K562 (cell line): Measurements from ENCODE around the gene BRF1. TPM values are rescaled to one million over a fixed set of nuclear protein-coding genes. Genes with fewer than 3 reads are reported as not detected.

Experiments
- ATAC-seq: fragments of 200-7000 bp; cut with Tn5 transposase; 3 replicates; pipeline ENCODE4 v1.9.1; 2020; ENCODE audit warnings: moderate library complexity
- BruUV-seq: library from RNA; stranded (reverse); fragments of 400-500 nt; replicated peaks from 2 replicates; lab custom pipeline; 2021; lab: Mats Ljungman, UMichigan
- CTCF ChIA-PET: fragments of 300-600 bp; formaldehyde crosslinking; extraction: SDS; loops from one replicate; lab custom pipeline; 2021; ENCODE audit warnings: low intra/inter-chr PET ratio; lab: Yijun Ruan, JAX
- POLR2A ChIA-PET: fragments of 300-600, 350-650 bp; sonication (Branson Sonifier 250); formaldehyde crosslinking; extraction: SDS; loops from one replicate; lab custom pipeline; 2021; ENCODE audit warnings: antibody characterized with exemption, inconsistent platforms; lab: Yijun Ruan, JAX
- DNase-seq, 4 experiments: peaks; one replicate each; pipeline versions ENCODE4 v3.0.0 to v3.0.0-alpha.2; 2011 to 2018; ENCODE audit warnings: low spot score in 3 of 4, mixed read lengths in 3 of 4; ENCODE audit errors: extremely low read depth in 1 of 4
- FAIRE-seq: peaks from 2 replicates; lab custom pipeline; 2011; peaks lifted over from hg19 to GRCh38; lab: Jason Lieb, UNC
- H2AFZ ChIP-seq: 2 replicates; pipeline ENCODE4 v1.6.0; 2011; ENCODE audit warnings: low read depth, low read length, control low read depth, inconsistent platforms
- H3K27ac ChIP-seq: fragments of 200-600 bp; 3 replicates; pipeline ENCODE4 v1.8.0; 2011; ENCODE audit warnings: low read depth, mild to moderate bottlenecking, control low read depth, inconsistent platforms, low read length, moderate library complexity, mixed read lengths; ENCODE audit errors: extremely low read depth
- H3K27me3 ChIP-seq, 2 experiments: fragments of 300-600 bp in 1 of 2; 2 replicates in 1 of 2; 3 replicates in 1 of 2; pipeline versions ENCODE4 v1.6.0 to v1.8.0; 2011; ENCODE audit warnings: inconsistent platforms in 2 of 2, low read length in 2 of 2, mild to moderate bottlenecking in 1 of 2, mixed read lengths in 1 of 2, moderate library complexity in 1 of 2; ENCODE audit not compliant: control insufficient read depth in 2 of 2, insufficient read depth in 2 of 2
- H3K36me3 ChIP-seq: fragments of 300-600 bp; 3 replicates; pipeline ENCODE4 v1.8.0; 2011; ENCODE audit warnings: mild to moderate bottlenecking, low read length, inconsistent platforms; ENCODE audit not compliant: control insufficient read depth, insufficient read depth
- H3K4me1 ChIP-seq, 2 experiments: fragments of 200-600 bp in 1 of 2; replicated peaks in 1 of 2; 2 replicates in 1 of 2; 3 replicates in 1 of 2; pipeline versions ENCODE4 v1.5.1 to v1.8.0; 2011; ENCODE audit warnings: inconsistent platforms in 2 of 2, low read length in 2 of 2, mild to moderate bottlenecking in 1 of 2, mixed read lengths in 1 of 2, moderate library complexity in 1 of 2; ENCODE audit not compliant: control insufficient read depth in 2 of 2, insufficient read depth in 2 of 2
- H3K4me2 ChIP-seq: 2 replicates; pipeline ENCODE4 v1.6.1; 2011; ENCODE audit warnings: low read length, control low read depth, inconsistent platforms, mixed read lengths; ENCODE audit not compliant: insufficient read depth
- H3K4me3 ChIP-seq: fragments of 200-600 bp; sonication (generic), shearing (Covaris generic); 2 replicates; pipeline ENCODE4 v1.5.1; 2016; ENCODE audit warnings: control low read depth, inconsistent platforms
- H3K79me2 ChIP-seq: fragments of 200-600 bp; 3 replicates; pipeline ENCODE4 v1.8.0; 2011; ENCODE audit warnings: low read length, inconsistent platforms; ENCODE audit not compliant: control insufficient read depth, insufficient read depth
- H3K9ac ChIP-seq, 2 experiments: 2 replicates each; pipeline versions ENCODE4 v1.6.0 to v1.6.1; 2011; ENCODE audit warnings: low read depth in 2 of 2, low read length in 2 of 2, control low read depth in 1 of 2, inconsistent platforms in 1 of 2, mild to moderate bottlenecking in 1 of 2, mixed read lengths in 1 of 2; ENCODE audit not compliant: insufficient read depth in 1 of 2
- H3K9me1 ChIP-seq: one replicate; pipeline ENCODE4 v1.6.0; 2011; ENCODE audit warnings: inconsistent platforms, mild to moderate bottlenecking, low read length, moderate library complexity; ENCODE audit not compliant: control insufficient read depth, insufficient read depth
- H3K9me3 ChIP-seq: replicated peaks from 2 replicates; pipeline ENCODE4 v1.5.1; 2011; ENCODE audit warnings: low read depth, low read length, inconsistent platforms; ENCODE audit not compliant: control insufficient read depth, insufficient read depth
- H4K20me1 ChIP-seq: replicated peaks from 2 replicates; pipeline ENCODE4 v1.6.1; 2011; ENCODE audit warnings: low read length, inconsistent platforms, mixed read lengths; ENCODE audit not compliant: control insufficient read depth, insufficient read depth
- ASH1L ChIP-seq: fragments of 450-650 bp; IDR thresholded peaks from 2 replicates; pipeline ENCODE4 v1.6.1; 2018; ENCODE audit warnings: borderline replicate concordance, mild to moderate bottlenecking, low read depth; ENCODE audit not compliant: partially characterized antibody
- CBX3 ChIP-seq, 2 experiments: IDR thresholded peaks; 1 replicate in 1 of 2; 2 replicates in 1 of 2; pipeline ENCODE4 v1.6.1; 2012; ENCODE audit warnings: inconsistent platforms in 2 of 2, low read length in 2 of 2, borderline replicate concordance in 1 of 2, control low read depth in 1 of 2
- GTF2F1 ChIP-seq: IDR thresholded peaks from 2 replicates; pipeline ENCODE4 v1.6.1; 2011; ENCODE audit warnings: low read depth, low read length, improper control_type of control experiment
- SMARCA5 ChIP-seq: fragments of 450-650 bp; IDR thresholded peaks from 2 replicates; pipeline ENCODE4 v1.6.1; 2016
- TARDBP ChIP-seq: fragments of 450-650 bp; IDR thresholded peaks from 2 replicates; pipeline ENCODE4 v1.6.1; 2016
- ZBTB26 ChIP-seq: fragments of 450-650 bp; formaldehyde crosslinking; IDR thresholded peaks from 2 replicates; pipeline ENCODE4 v1.4.0; 2022; ENCODE audit warnings: missing genetic modification characterization
- ZNF766 ChIP-seq: fragments of 200-800 bp; sonication (Bioruptor generic); conservative IDR thresholded peaks from 2 replicates; pipeline ENCODE4 v1.6.1; 2016; ENCODE audit warnings: missing genetic modification characterization, missing compliant biosample characterization
- WGBS: fragments of 100-300 bp; shearing (Covaris generic); methylation state at CpG from one replicate; pipeline ENCODE4 v1.1.6; 2016; ENCODE audit warnings: low coverage, mixed read lengths; ENCODE audit not compliant: insufficient coverage; ENCODE audit errors: missing lambda C conversion rate; 5-methylcytosine and 5-hydroxymethylcytosine counted together
- in situ Hi-C: fragments of 300-500 bp; cut with MboI; formaldehyde crosslinking; loops from 4 replicates; pipeline ENCODE4 v1.15.0; 2018; ENCODE audit warnings: inconsistent platforms, mixed read lengths
- intact Hi-C: fragments of 100-400 bp; cut with micrococcal nuclease; formaldehyde crosslinking; loops from 2 replicates; pipeline ENCODE4 v1.14.2; 2022
- polyA plus RNA-seq, 8 experiments: library from polyadenylated mRNA; depleted of rRNA in 4 of 8; stranded (reverse) in 5 of 8; unstranded in 3 of 8; fragments of >200 nt; fragmentation: Nextera tagmentation in 2 of 8; fragmentation: Illumina TruSeq in 1 of 8; extraction: Ambion mirVana in 2 of 8; extraction: Trizol in 1 of 8; gene quantifications; 2 replicates each; pipeline versions ENCODE4 v1.2.1 to v1.2.3, GENCODE V29; 2011 to 2014; ENCODE audit warnings: inconsistent platforms in 1 of 8, missing spikeins in 1 of 8
- total RNA-seq, 7 experiments: library from RNA; depleted of rRNA in 6 of 7; stranded (reverse); fragments of >200 nt in 6 of 7; fragmentation: Illumina TruSeq in 2 of 7; extraction: Trizol in 2 of 7; gene quantifications; 2 replicates each; pipeline versions ENCODE4 v1.2.1 to v1.2.3, GENCODE V29; 2011 to 2021; ENCODE audit warnings: low replicate concordance in 1 of 7

BRF1 gene
- total and polyA plus RNA-seq, 9 of the 15 experiments (the other 6 are each of a cell fraction or from before 2014, with no cell fraction given): 0.14 to 24.6 (median 8.2) TPM

GRCh38 chr14:105168093-105168420 lies 132.7 kb downstream of the BRF1 start:
- H3K4me3 ChIP-seq: peak overlapping the region; percentile 47
- FAIRE-seq (no peak), DNase-seq (peak in 3 of 4 experiments; percentile 41 to 56 (median 54)), ATAC-seq (no peak)
- H3K36me3 ChIP-seq: peaks cover 8% of the 10 kb centered on the region; the same call in 1 of the 3 replicates
- no CpG with 5 or more reads among the region's 46 CpGs for WGBS
- no peak for TF ChIP-seq TARDBP
- TF ChIP-seq SMARCA5: no peak
- no peak for TF ChIP-seq ASH1L
- no peak for TF ChIP-seq ZBTB26 (CRISPR knock-in tag)
- no peak for TF ChIP-seq ZNF766
- TF ChIP-seq GTF2F1: no peak
- TF ChIP-seq CBX3 (IDR thresholded peaks at IDR 0.05; ENCODE audit: borderline replicate concordance in 1 of 2, low read length in 2 of 2): no peak
- H3K79me2 ChIP-seq: peaks cover 48% of the 10 kb centered on the region
- POLR2A ChIA-PET: interaction anchor here (1.0 kb wide), 1 partner anchor 133 kb away, joined by 4 read pairs; the partner anchor contains the start of gene BRF1
- intact Hi-C loops (no loop called here), in situ Hi-C loops (no loop called here)
- peak overlapping the region; percentile 74; the same call in 1 of the 2 replicates for H3K4me2 ChIP-seq
- H3K9me3 ChIP-seq: no peaks in the 10 kb centered on the region
- H3K9ac ChIP-seq: peak overlapping the region; percentile 63 to 95; a peak in 3 of 4 replicates
- H4K20me1 ChIP-seq: no peaks in the 10 kb centered on the region; the same call in 1 of the 2 replicates
- peak overlapping the region; percentile 66; the same call in 2 of the 3 replicates for H3K27ac ChIP-seq
- BruUV-seq: no TSS peak
- peaks cover 10 to 92% of the 10 kb centered on the region in 2 experiments; a peak in 4 of 5 replicates for H3K4me1 ChIP-seq
- H3K27me3 ChIP-seq: no peaks in the 10 kb centered on the region
- no peaks in the 10 kb centered on the region for H3K9me1 ChIP-seq
- CTCF ChIA-PET: no interaction called here
- 0 out of 2 replicates have a peak overlapping the region, but pooled peaks have one; percentile 72 for H2AFZ ChIP-seq
